Measurements from ENCODE around the gene ATAD3C. TPM values are rescaled to one million over a fixed set of nuclear protein-coding genes. Genes with fewer than 3 reads are reported as not detected.

Gene ATAD3C
- total and polyA plus RNA-seq, 10 of the 15 experiments (the other 5 are each of a cell fraction or from before 2014, with no cell fraction given) = 0.03 to 3.1 (median 0.86) TPM

GRCh38 chr1:1477206-1477605, 27.7 kb downstream of the ATAD3C start (continued):
- no peak for TF ChIP-seq USF1 (IDR thresholded peaks at IDR 0.05; ENCODE audit: borderline replicate concordance, extremely low read length, insufficient read depth, low read depth, low read length)
- TF ChIP-seq NFYB (IDR thresholded peaks at IDR 0.05; ENCODE audit: insufficient read depth, low read depth, low read length) = no peak
- no peak for TF ChIP-seq IKZF1 (conservative IDR thresholded peaks at IDR 0.05)

GRCh38 chr1:1479547-1480487, 30.3 kb downstream of the ATAD3C start:
- Histone ChIP-seq H3K36me3 (ENCODE audit: control insufficient read depth in 2 of 2, insufficient read depth in 2 of 2, low read length in 1 of 2) (peaks cover 7 to 29% of the 10 kb centered on the region in 2 experiments; a peak in 3 of 4 replicates), H3K27ac (ENCODE audit: control insufficient read depth, insufficient read depth) (no peak overlapping the region), H4K20me1 (ENCODE audit: control insufficient read depth, insufficient read depth) (no peaks in the 10 kb centered on the region), H3K9ac (ENCODE audit: control insufficient read depth, insufficient read depth, low read length) (no peak overlapping the region), H3K4me2 (ENCODE audit: control insufficient read depth, insufficient read depth) (no peak overlapping the region), H3K4me1 (ENCODE audit: control insufficient read depth, insufficient read depth, low read length) (no peaks in the 10 kb centered on the region), H3K27me3 (replicated peaks in 1 of 2; ENCODE audit: control insufficient read depth in 2 of 2, insufficient read depth in 2 of 2, low read length in 1 of 2) (no peaks in the 10 kb centered on the region), H3K4me3 (no peak overlapping the region), H3K79me2 (ENCODE audit: control insufficient read depth, insufficient read depth, low read length) (no peaks in the 10 kb centered on the region; the same call in none of the 2 replicates), H3K9me3 (replicated peaks; ENCODE audit: control insufficient read depth, insufficient read depth, low read length) (no peaks in the 10 kb centered on the region), H2AFZ (ENCODE audit: control insufficient read depth, low read depth, low read length) (no peak overlapping the region)
- no TSS peak for BruUV-seq (replicated peaks)
- ATAC-seq = no peak
- intact Hi-C loops (cut with micrococcal nuclease; ENCODE audit: unreplicated experiment) = no loop called here
- in situ Hi-C loops (cut with MboI) = no loop called here
- SMC1A ChIA-PET (ENCODE audit: uncharacterized antibody, unreplicated experiment) = no interaction called here
- CTCF ChIA-PET = no interaction called here
- DNase-seq (ENCODE audit: low read depth, low spot score) = no peak
- RAD21 ChIA-PET (ENCODE audit: unreplicated experiment) = no interaction called here
- TF ChIP-seq POLR2A (IDR thresholded peaks at IDR 0.05; ENCODE audit: low read depth, low read length) = 0 out of 2 replicates have a peak, but pooled peaks have one; percentile 55
- TF ChIP-seq BCL3 (IDR thresholded peaks at IDR 0.05; ENCODE audit: borderline replicate concordance, insufficient read depth, low read depth, low read length, poor library complexity, severe bottlenecking) = peak; percentile 90
- no peak for TF ChIP-seq E2F4 (IDR thresholded peaks at IDR 0.05; ENCODE audit: low read depth, low read length)
- TF ChIP-seq TCF3 (IDR thresholded peaks at IDR 0.05; ENCODE audit: borderline replicate concordance, insufficient read depth, low read depth, low read length) = 0 out of 2 replicates have a peak, but pooled peaks have one; percentile 25
- TF ChIP-seq ZBTB11 (CRISPR knock-in tag; IDR thresholded peaks at IDR 0.05) = no peak
- FAIRE-seq = no peak
- POLR2A ChIA-PET = no interaction called here
- 95% methylated on average over 37 of the region's 42 CpGs for WGBS (ENCODE audit: insufficient coverage, insufficient replicate concordance, low lambda C conversion rate, missing lambda C conversion rate)

Measured in GM12878 (cell line).